ENCODE measurements around the gene ESR2. TPM values are rescaled to one million over a fixed set of nuclear protein-coding genes. Genes with fewer than 3 reads are reported as not detected.
"Not testable (repeated sequence)": the region's sequence is repeated elsewhere in the genome, so short reads cannot be mapped to it uniquely, and the experiment has no call there.

ESR2 gene
- total RNA-seq, 1 donor from 2014 or later, result 0.06 TPM

GRCh38 chr14:64186231-64187129 is 107.7 kb downstream of the ESR2 start:
- no peak for DNase-seq (ENCODE audit: low read depth)
- TF ChIP-seq CTCF (conservative IDR thresholded peaks at IDR 0.05; ENCODE audit: low read depth, low read length), result no peak
- H3K4me3 ChIP-seq (ENCODE audit: low read depth, low read length), result no peak overlapping the region

GRCh38 chr14:64185184-64185583 is 109.0 kb downstream of the ESR2 start:
- no peak for TF ChIP-seq CTCF (conservative IDR thresholded peaks at IDR 0.05; ENCODE audit: low read depth, low read length)
- no peak for DNase-seq (ENCODE audit: low read depth)
- no peak overlapping the region for H3K4me3 ChIP-seq (ENCODE audit: low read depth, low read length)

- no peak for DNase-seq (ENCODE audit: low read depth)
- TF ChIP-seq CTCF (conservative IDR thresholded peaks at IDR 0.05; ENCODE audit: low read depth, low read length), result no peak
- H3K4me3 ChIP-seq (ENCODE audit: low read depth, low read length), result no peak overlapping the region
Observed at GRCh38 chr14:64184103-64184729, 110.0 kb downstream of the ESR2 start.

GRCh38 chr14:64182908-64183307 is 111.3 kb downstream of the ESR2 start:
- H3K4me3 ChIP-seq (ENCODE audit: low read depth, low read length); DNase-seq (ENCODE audit: low read depth): not testable (repeated sequence)

GRCh38 chr14:64178814-64179213 is 115.4 kb downstream of the ESR2 start:
- no peak for DNase-seq (ENCODE audit: low read depth)
- TF ChIP-seq CTCF (conservative IDR thresholded peaks at IDR 0.05; ENCODE audit: low read depth, low read length), result no peak
- H3K4me3 ChIP-seq (ENCODE audit: low read depth, low read length), result no peak overlapping the region

GRCh38 chr14:64176330-64176729 is 117.8 kb downstream of the ESR2 start:
- no peak overlapping the region for H3K4me3 ChIP-seq (ENCODE audit: low read depth, low read length)
- no peak for DNase-seq (ENCODE audit: low read depth)
- TF ChIP-seq CTCF (conservative IDR thresholded peaks at IDR 0.05; ENCODE audit: low read depth, low read length), result no peak

GRCh38 chr14:64174922-64175782 is 119.0 kb downstream of the ESR2 start:
- H3K4me3 ChIP-seq (ENCODE audit: low read depth, low read length), result no peak overlapping the region
- DNase-seq (ENCODE audit: low read depth), result no peak
- no peak for TF ChIP-seq CTCF (conservative IDR thresholded peaks at IDR 0.05; ENCODE audit: low read depth, low read length)
